RWPE2 (cell line): ENCODE measurements around the gene CYP3A4.

Experiments used
- ATAC-seq: fragments of 200-7000 bp; cut with Tn5 transposase; 3 replicates; pipeline ENCODE4 v1.9.1; 2021; ENCODE audit warnings: low read depth
- DNase-seq: peaks from one replicate; pipeline ENCODE4 v3.0.0-alpha.2; 2020; ENCODE audit warnings: low spot score
- H3K27ac ChIP-seq: fragments of 450-650 bp; 2 replicates; pipeline ENCODE4 v1.5.1; 2017; ENCODE audit warnings: mild to moderate bottlenecking; ENCODE audit not compliant: poor library complexity, severe bottlenecking
- H3K27me3 ChIP-seq: fragments of 250-450 bp; sonication (Bioruptor Pico); 2 replicates; pipeline ENCODE4 v1.5.1; 2021; ENCODE audit warnings: mild to moderate bottlenecking, moderate library complexity; ENCODE audit not compliant: insufficient read depth, poor library complexity, severe bottlenecking
- H3K36me3 ChIP-seq: fragments of 250-450 bp; sonication (Bioruptor Pico); 2 replicates; pipeline ENCODE4 v1.5.1; 2020; ENCODE audit warnings: low read depth, mild to moderate bottlenecking, moderate library complexity
- H3K4me1 ChIP-seq: fragments of 250-450 bp; sonication (Bioruptor Pico); 2 replicates; pipeline ENCODE4 v1.5.1; 2021; ENCODE audit warnings: mild to moderate bottlenecking, moderate library complexity; ENCODE audit not compliant: insufficient read depth, poor library complexity, severe bottlenecking
- H3K4me3 ChIP-seq: fragments of 250-450 bp; sonication (Bioruptor Pico); 2 replicates; pipeline ENCODE4 v1.5.1; 2021; ENCODE audit warnings: mild to moderate bottlenecking, moderate library complexity; ENCODE audit not compliant: severe bottlenecking
- H3K9me3 ChIP-seq: fragments of 250-450 bp; sonication (Bioruptor Pico); 2 replicates; pipeline ENCODE4 v1.5.1; 2021; ENCODE audit warnings: mild to moderate bottlenecking, moderate library complexity; ENCODE audit not compliant: severe bottlenecking
- TF ChIP-seq, protein P1 (sequence below): fragments of 450-650 bp; IDR thresholded peaks from one replicate; pipeline ENCODE4 v1.5.1; 2017; ENCODE audit warnings: mild to moderate bottlenecking, moderate library complexity; ENCODE audit not compliant: poor library complexity, severe bottlenecking

The CYP3A4 gene

DNA sequence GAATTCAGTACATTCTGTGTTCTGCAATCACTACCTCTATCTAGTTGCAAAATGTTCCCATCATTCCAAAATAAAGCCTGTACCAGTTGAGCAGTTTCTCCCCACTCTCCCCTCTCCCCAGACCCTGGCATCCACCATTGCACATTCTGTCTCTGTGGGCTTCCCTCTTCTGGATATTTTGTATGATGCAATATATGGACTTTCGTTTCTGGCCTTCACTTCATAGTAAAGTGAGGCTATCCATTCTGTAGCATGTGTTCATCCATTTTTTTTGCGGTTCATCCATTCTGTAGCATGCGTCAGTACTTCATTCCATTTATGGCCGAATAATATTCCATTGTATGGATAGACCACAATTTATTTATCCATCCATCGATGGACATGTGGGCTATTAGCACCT, 9.5 kb upstream of the CYP3A4 start:
- Histone ChIP-seq H3K27me3 (no peaks in the 10 kb centered on the region), H3K4me3 (no peak overlapping the region), H3K36me3 (no peaks in the 10 kb centered on the region), H3K4me1 (peaks cover 11% of the 10 kb centered on the region), H3K9me3 (peaks cover 2% of the 10 kb centered on the region), H3K27ac (no peak overlapping the region)
- TF ChIP-seq, protein P1, sequence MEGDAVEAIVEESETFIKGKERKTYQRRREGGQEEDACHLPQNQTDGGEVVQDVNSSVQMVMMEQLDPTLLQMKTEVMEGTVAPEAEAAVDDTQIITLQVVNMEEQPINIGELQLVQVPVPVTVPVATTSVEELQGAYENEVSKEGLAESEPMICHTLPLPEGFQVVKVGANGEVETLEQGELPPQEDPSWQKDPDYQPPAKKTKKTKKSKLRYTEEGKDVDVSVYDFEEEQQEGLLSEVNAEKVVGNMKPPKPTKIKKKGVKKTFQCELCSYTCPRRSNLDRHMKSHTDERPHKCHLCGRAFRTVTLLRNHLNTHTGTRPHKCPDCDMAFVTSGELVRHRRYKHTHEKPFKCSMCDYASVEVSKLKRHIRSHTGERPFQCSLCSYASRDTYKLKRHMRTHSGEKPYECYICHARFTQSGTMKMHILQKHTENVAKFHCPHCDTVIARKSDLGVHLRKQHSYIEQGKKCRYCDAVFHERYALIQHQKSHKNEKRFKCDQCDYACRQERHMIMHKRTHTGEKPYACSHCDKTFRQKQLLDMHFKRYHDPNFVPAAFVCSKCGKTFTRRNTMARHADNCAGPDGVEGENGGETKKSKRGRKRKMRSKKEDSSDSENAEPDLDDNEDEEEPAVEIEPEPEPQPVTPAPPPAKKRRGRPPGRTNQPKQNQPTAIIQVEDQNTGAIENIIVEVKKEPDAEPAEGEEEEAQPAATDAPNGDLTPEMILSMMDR = no peak
- ATAC-seq (no peak), DNase-seq (no peak)

DNA sequence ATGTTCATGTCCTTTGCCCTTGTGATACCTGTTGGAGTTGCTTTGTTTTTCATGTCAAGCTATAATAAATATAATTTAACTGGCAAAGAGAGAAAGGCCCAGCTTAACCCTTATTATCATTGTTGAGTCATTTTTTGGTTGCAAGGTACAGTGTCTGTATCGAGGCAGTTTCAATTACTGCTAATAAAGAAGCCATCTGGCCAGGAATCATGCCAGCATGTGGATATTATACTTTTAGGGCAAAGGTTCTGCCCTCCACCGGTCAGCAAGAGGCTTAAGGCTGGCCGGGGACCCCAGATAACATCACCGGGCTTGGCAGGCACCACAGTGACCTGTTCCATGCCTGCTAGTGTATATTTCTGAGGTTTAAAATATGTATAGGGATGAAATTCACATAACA, 9.0 kb upstream of the CYP3A4 start:
- no peaks in the 10 kb centered on the region for H3K36me3 ChIP-seq
- H3K27me3 ChIP-seq = no peaks in the 10 kb centered on the region
- peaks cover 2% of the 10 kb centered on the region for H3K9me3 ChIP-seq
- DNase-seq (no peak), ATAC-seq (no peak)
- H3K27ac ChIP-seq = no peak overlapping the region
- no peak overlapping the region for H3K4me3 ChIP-seq
- TF ChIP-seq, protein P1 = no peak
- peaks cover 11% of the 10 kb centered on the region for H3K4me1 ChIP-seq

DNA sequence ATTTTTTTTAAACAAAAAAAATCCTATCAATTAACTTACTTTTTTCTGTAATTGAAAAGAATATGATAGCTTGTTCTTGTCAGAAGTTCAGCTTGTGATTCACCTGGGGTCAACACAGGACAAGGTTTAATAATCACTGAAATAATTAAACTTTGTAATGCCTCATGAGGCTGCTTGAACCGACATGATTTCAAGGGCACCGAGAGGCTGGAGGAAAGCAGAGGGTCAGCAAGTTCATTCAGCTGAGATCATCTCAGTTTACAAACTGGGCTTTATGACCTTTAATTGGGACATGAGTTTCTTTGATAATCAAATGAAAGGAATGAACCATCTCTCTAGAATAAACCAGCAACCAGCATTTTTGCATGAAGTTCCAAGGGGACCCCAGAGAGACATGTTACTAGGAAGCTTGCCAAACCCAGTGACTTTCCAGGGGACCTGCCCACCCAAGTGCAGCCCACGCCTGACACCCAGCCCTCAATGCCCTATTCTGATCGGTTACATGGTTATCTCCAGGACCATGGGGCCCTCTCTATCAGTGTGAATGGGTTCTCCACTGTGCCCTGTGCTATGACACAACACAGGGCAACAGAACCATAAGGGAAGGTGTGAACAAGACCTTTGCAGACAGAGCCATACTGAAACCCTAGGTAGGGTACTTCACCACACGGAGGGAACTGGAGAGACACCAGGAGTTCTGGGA, 7.8 kb upstream of the CYP3A4 start:
- DNase-seq (no peak), ATAC-seq (no peak)
- H3K9me3 ChIP-seq = peaks cover 2% of the 10 kb centered on the region
- no peak overlapping the region for H3K4me3 ChIP-seq
- TF ChIP-seq, protein P1 = no peak
- peaks cover 12% of the 10 kb centered on the region for H3K4me1 ChIP-seq
- no peak overlapping the region for H3K27ac ChIP-seq
- H3K36me3 ChIP-seq = no peaks in the 10 kb centered on the region
- no peaks in the 10 kb centered on the region for H3K27me3 ChIP-seq

DNA sequence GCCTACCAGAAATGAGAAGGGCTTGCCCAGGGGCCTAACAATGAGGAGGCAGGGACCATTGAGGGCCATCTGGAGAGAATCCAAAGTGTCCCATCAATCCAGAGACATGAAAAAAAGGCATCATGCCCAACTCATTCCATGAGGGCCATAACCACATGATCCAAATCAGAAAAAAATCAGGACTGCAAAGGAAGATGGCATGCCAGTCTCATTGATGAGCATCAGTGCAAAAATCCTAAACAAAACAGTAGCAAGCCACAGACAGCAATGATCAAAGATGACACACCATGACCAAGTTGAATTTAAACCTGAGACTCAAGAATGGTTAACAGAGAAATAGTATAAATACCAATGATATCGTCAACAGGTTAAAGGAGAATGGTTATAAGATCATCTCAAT, 7.0 kb upstream of the CYP3A4 start:
- H3K4me1 ChIP-seq = peaks cover 19% of the 10 kb centered on the region
- no peak overlapping the region for H3K4me3 ChIP-seq
- DNase-seq (no peak), ATAC-seq (peak; percentile 53; the same call in 1 of the 3 replicates)
- H3K27ac ChIP-seq = no peak overlapping the region
- TF ChIP-seq, protein P1 = no peak
- no peaks in the 10 kb centered on the region for H3K36me3 ChIP-seq
- no peaks in the 10 kb centered on the region for H3K27me3 ChIP-seq
- peaks cover 2% of the 10 kb centered on the region for H3K9me3 ChIP-seq

DNA sequence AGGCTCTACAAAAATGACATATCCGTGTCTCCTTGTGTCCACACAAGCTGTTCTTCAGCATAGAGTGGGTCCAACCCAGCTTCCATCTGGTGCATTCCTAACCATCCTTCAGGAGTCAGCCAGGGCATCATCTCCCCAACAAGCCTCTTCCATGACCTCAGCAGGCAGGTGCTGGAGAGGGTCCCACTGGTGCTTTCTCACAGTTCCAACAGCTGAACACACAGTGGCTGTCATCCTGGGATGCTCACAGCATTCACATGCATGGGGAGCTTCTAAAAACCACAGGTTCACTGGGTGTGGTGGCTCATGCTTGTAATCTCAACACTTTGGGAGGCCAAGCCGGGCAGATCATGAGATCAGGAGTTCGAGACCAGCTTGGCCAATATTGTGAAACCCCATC, 6.4 kb upstream of the CYP3A4 start:
- ATAC-seq = no peak
- H3K4me3 ChIP-seq = no peak overlapping the region
- DNase-seq = no peak
- H3K27me3 ChIP-seq = no peaks in the 10 kb centered on the region
- H3K4me1 ChIP-seq = peaks cover 19% of the 10 kb centered on the region
- no peak overlapping the region for H3K27ac ChIP-seq
- TF ChIP-seq, protein P1 = no peak
- peaks cover 2% of the 10 kb centered on the region for H3K9me3 ChIP-seq
- no peaks in the 10 kb centered on the region for H3K36me3 ChIP-seq
